HG02759 (cell line): ENCODE measurements around the gene HRK.

Experiments used
- ATAC-seq: cut with Tn5 transposase; IDR thresholded peaks from one replicate; pipeline ENCODE4 v1.9.1; 2021; ENCODE audit warnings: mild to moderate bottlenecking, moderate library complexity; ENCODE audit not compliant: unreplicated experiment

The HRK gene

GRCh38 chr12:116881325-116881876 lies at the start of gene HRK:
Gene HRK, minus strand, starts transcription at chr12:116881441. Its CDS starts 134 bp downstream, at chr12:116881307.
- peak; percentile 30 for ATAC-seq

GRCh38 chr12:116929885-116930284 lies 48.6 kb upstream of the HRK start:
- no peak for ATAC-seq

- ATAC-seq = no peak
These were observed 47.3 kb upstream of the HRK start for GRCh38 chr12:116928504-116928903.

- ATAC-seq = no peak
These were observed 46.2 kb upstream of the HRK start for GRCh38 chr12:116927244-116927940.

GRCh38 chr12:116926283-116927243 lies 45.3 kb upstream of the HRK start:
- ATAC-seq = no peak

GRCh38 chr12:116924558-116925453 lies 43.6 kb upstream of the HRK start:
- ATAC-seq = peak; percentile 72

- peak; percentile 45 for ATAC-seq
These were observed 41.1 kb upstream of the HRK start for GRCh38 chr12:116922194-116922897.

GRCh38 chr12:116920939-116921338 lies 39.7 kb upstream of the HRK start:
- no peak for ATAC-seq

GRCh38 chr12:116919706-116920485 lies 38.7 kb upstream of the HRK start:
- ATAC-seq = no peak

GRCh38 chr12:116919247-116919661 lies 38.0 kb upstream of the HRK start:
- ATAC-seq = no peak

GRCh38 chr12:116918464-116918863 lies 37.2 kb upstream of the HRK start:
- no peak for ATAC-seq

GRCh38 chr12:116916714-116917114 lies 35.5 kb upstream of the HRK start:
- ATAC-seq = peak; percentile 93

- no peak for ATAC-seq
These were observed 34.9 kb upstream of the HRK start for GRCh38 chr12:116916122-116916521.

- no peak for ATAC-seq
These were observed 34.1 kb upstream of the HRK start for GRCh38 chr12:116915326-116915725.

- ATAC-seq = peak; percentile 92
These were observed 29.6 kb upstream of the HRK start, which contains the start of gene FBXW8 for GRCh38 chr12:116910645-116911451. Gene FBXW8, plus strand, starts transcription at chr12:116910950. Its CDS starts 88 bp downstream, at chr12:116911038.

GRCh38 chr12:116910280-116910644 lies 29.0 kb upstream of the HRK start:
- ATAC-seq = no peak

GRCh38 chr12:116906285-116906684 lies 25.0 kb upstream of the HRK start:
- no peak for ATAC-seq

GRCh38 chr12:116903818-116904217 lies 22.6 kb upstream of the HRK start:
- ATAC-seq = no peak
